ENCODE data around the gene NFIX.

Gene NFIX

DNA sequence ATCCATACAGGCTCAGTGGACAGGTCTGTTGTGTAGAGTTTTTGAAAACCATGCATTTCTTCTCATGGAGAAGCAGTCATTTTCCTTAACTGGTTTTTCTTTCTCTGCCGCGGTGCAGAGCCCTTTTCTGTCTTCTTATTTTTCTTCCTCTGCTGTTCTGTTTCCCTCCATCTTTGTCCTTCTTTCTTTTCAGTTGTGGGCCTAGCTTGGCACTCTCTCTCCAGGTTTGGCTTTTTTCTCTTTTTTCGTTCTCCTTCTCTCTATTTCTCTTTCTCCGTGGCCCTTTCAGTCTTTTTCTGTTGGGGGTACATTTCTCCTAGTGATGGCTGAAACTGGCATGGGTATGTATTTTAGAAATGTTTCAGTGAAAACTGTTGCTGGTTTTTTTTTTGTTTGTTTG lies 24.1 kb downstream of the NFIX start:
- no peak for DNase-seq (ENCODE audit: low read depth in 2 of 2, low spot score in 1 of 2)

DNA sequence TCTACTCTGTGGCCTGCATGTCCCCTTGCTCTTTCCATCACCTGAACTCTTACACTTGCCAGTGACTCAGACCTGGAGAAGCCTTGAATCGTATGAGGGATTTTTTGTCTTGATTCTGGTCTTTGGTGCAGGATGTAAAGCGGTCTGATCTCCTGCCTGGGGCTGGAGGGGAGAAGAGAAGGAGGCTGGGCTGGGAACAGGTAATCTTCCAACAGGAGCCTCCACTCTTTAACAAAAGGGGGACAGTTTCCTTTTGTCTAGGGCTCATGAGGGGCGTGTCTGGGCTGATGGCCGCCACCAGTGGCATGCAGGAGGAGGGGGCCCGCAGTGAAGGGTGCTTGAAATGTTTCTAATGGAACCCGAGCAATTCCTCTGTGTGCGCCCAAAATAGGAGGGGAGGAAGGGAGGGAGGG lies 24.7 kb downstream of the NFIX start:
- no peak for DNase-seq (ENCODE audit: low read depth in 2 of 2, low spot score in 1 of 2)

DNA sequence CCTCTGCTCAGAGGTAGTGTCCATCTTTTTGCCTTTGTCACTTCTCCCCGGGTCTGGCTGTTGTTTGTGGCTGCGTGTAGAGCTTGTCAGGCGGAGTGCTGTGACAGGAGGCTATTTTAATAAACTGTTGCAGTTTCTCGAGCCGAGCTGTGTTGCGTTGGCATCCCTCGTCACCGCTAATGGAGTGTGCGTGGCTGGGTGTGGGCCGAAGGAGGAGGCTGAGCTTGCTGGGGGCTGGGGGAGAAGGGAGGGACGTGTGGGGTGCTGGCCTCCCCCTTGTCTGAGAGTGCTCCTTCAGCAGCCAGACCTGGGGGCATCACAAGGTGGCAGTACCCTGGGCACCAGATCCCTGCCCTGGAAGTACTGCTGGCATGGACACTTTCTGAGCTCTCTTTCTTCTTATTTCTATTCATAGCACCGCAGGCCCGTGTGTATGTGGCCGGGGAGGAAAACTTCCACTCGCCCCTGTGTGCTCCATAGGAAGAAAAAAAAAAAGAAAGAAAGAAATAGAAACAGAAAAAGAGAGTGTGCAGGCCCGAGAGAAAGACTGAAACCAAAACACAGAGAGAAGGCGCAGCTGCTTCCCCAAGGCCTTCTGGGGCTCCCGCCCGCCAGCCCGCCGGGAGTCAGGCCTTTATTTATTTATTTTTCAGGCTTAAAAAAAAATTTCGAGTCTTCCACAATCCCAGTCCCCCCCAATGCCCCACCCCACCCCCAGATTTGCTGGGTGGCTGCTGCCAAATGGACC lies 27.0 kb downstream of the NFIX start:
- no peak for DNase-seq (ENCODE audit: low read depth in 2 of 2, low spot score in 1 of 2)

- DNase-seq (ENCODE audit: low read depth in 2 of 2, low spot score in 1 of 2): no peak
Measured at GRCh38 chr19:13022859-13023636, 27.8 kb downstream of the NFIX start.

DNA sequence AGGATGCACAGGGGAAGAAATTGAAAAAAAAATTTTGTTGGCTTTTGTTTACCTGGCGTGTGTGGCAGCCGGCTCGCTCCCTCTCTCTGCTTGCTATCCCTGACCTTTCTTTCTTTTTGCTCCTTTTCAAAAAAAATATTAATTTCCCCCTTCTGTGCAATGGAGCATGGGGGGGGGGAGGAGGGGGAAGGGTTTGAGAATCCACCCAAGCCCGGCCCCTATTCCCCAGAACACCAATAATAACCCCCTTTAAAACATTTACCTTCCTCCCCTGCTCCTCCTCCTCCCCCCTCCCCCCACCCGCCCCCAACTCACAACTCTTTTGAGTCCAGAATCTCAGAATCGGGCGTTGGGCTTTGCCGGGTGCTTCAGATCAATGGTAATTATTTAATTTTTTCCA lies 28.4 kb downstream of the NFIX start:
- no peak for DNase-seq (ENCODE audit: low read depth in 2 of 2, low spot score in 1 of 2)

- DNase-seq (ENCODE audit: low read depth in 2 of 2, low spot score in 1 of 2): no peak
Measured at GRCh38 chr19:13024126-13024950, 29.1 kb downstream of the NFIX start.

DNA sequence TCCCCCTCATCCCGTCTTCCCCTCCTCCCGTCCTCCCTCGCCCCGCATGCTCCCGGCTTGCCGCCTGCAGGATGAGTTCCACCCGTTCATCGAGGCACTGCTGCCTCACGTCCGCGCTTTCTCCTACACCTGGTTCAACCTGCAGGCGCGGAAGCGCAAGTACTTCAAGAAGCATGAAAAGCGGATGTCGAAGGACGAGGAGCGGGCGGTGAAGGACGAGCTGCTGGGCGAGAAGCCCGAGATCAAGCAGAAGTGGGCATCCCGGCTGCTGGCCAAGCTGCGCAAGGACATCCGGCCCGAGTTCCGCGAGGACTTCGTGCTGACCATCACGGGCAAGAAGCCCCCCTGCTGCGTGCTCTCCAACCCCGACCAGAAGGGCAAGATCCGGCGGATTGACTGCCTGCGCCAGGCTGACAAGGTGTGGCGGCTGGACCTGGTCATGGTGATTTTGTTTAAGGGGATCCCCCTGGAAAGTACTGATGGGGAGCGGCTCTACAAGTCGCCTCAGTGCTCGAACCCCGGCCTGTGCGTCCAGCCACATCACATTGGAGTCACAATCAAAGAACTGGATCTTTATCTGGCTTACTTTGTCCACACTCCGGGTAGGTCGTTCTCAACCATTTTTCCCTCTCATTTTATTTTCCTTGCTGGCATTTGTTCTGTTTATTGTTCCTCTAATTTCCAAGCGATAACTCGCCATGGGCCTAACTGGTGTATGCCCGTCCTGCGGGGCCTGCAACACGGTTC lies 29.8 kb downstream of the NFIX start:
- DNase-seq (ENCODE audit: low read depth in 2 of 2, low spot score in 1 of 2): no peak

- no peak for DNase-seq (ENCODE audit: low read depth in 2 of 2, low spot score in 1 of 2)
Measured at GRCh38 chr19:13025819-13026456, 30.7 kb downstream of the NFIX start.

- DNase-seq (ENCODE audit: low read depth in 2 of 2, low spot score in 1 of 2): no peak
Measured at GRCh38 chr19:13026462-13027370, 31.4 kb downstream of the NFIX start.

GRCh38 chr19:13027557-13027956 lies 32.3 kb downstream of the NFIX start:
- DNase-seq (ENCODE audit: low read depth in 2 of 2, low spot score in 1 of 2): no peak

DNA sequence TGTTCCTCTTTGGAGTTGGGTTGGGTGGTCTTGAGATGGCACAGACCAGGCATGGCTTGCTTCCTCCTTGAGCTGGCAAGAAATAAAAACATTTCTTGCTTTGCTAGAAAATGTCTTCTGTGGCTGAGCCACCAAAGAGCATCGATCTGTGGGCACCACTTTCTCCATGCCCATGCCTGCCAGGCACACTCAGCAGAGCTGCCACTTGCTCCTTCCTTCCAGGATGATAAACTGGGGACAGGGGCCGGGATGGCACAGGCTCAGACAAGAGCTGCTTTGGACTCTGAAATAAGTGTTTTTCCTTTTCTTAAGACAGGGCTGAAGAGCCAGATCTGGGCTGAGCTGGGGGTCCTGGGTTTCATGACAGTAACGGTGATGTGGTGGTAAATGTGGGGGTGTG lies 32.8 kb downstream of the NFIX start:
- DNase-seq (ENCODE audit: low read depth in 2 of 2, low spot score in 1 of 2): no peak

- DNase-seq (ENCODE audit: low read depth in 2 of 2, low spot score in 1 of 2): no peak
Measured at GRCh38 chr19:13029301-13029880, 34.1 kb downstream of the NFIX start.

- no peak for DNase-seq (ENCODE audit: low read depth in 2 of 2, low spot score in 1 of 2)
Measured at GRCh38 chr19:13029893-13030292, 34.6 kb downstream of the NFIX start.

DNA sequence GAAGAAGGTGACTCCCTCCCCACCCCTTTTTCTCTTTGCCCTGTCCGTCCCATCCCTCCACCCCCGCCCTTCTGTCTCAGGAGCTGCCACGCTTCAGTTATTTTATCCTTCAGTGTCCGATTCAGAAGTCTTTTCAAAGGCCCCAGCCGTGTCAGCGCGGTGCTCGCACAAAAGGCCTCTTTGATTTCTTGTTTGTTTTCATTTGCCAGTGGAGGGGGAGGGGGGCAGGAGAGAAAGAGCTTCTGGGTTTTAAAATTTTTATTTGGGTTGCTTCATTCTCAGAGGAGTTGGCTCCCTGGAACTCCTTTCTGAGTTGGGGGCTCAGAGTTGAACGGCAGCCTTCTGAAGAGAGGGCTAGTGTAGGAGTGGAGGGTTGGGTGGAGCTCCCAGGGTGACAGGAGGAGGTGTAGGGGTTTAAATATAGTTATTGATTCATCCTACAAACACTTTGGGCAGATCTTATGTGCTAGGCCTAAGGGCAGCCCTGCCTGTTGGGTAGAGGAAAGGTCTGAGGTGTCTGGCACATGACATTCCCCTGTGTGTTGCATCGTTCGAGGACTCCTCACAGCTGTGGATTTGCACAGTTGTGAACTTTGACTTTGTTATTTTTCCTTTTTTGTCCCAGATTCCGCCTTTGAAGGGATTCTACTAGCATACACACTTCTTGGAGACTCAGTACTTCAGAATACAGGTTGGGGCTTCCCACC lies 36.8 kb downstream of the NFIX start:
- DNase-seq (ENCODE audit: low read depth in 2 of 2, low spot score in 1 of 2): no peak

- DNase-seq (ENCODE audit: low read depth in 2 of 2, low spot score in 1 of 2): no peak
Measured at GRCh38 chr19:13032837-13033236, 37.6 kb downstream of the NFIX start.

- no peak for DNase-seq (ENCODE audit: low read depth in 2 of 2, low spot score in 1 of 2)
Measured at GRCh38 chr19:13033244-13033643, 38.0 kb downstream of the NFIX start.

DNA sequence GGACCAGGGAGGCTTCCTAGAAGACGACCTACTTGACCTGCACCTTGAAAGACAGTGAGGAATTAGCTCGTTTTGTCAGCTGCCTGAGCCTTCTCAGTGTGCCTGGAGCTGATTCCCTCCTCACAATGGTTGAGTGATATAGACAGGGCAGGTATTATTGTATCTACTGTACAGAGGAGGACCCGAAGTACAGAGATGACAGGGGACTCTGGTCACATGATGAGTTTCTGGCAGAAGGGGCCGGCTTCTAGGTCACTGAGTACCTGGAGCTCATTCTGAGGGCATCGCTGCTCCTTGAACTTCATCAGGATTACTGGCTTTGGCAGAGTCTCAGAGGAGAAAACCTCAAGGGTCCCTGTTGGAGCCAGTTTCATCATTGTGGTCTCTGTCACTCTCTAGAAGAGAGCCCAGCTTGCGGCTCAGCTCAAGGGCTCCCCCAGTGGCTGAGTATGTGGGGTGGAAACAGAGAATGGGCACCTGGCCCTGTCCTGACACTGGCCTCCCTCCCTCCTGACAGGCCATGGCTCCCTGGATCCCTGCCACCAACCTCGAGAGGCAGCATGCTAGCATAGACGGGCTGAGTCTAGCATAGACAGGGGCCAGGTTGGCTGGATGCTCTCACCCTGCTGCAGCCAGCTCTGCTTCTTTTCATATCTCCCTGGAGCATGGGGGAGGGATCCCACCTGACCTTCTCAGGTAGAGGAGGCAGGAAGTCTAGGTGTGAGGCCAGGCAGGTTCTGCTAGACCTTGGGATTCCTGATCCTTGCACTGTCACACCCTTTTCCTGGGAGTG lies 38.7 kb downstream of the NFIX start:
- no peak for DNase-seq (ENCODE audit: low read depth in 2 of 2, low spot score in 1 of 2)

- no peak for DNase-seq (ENCODE audit: low read depth in 2 of 2, low spot score in 1 of 2)
Measured at GRCh38 chr19:13034636-13035035, 39.4 kb downstream of the NFIX start.

Data from stimulated activated CD8-positive, alpha-beta memory T cell treated with anti-CD3 and anti-CD28 coated beads, Interleukin-4, amount 100 ng/mL, for 1 hour (primary cell).